AG04449 (cell line): Measurements from ENCODE around the gene SLC7A10.

Source experiments
- CTCF ChIA-PET: fragments of 350-600 bp; formaldehyde crosslinking; extraction: SDS; loops from one replicate; lab custom pipeline; 2021; ENCODE audit warnings: antibody characterized with exemption; lab: Yijun Ruan, JAX
- POLR2A ChIA-PET: fragments of 400-600, 350-600 bp; formaldehyde crosslinking; extraction: SDS; loops from one replicate; lab custom pipeline; 2020; ENCODE audit warnings: antibody characterized with exemption, inconsistent platforms; lab: Yijun Ruan, JAX
- DNase-seq: peaks from one replicate; pipeline ENCODE4 v3.0.0-alpha.2; 2010; ENCODE audit warnings: low read depth, low spot score
- H3K4me3 ChIP-seq: 2 replicates; pipeline ENCODE4 v1.5.1; 2011; ENCODE audit warnings: low read depth, mild to moderate bottlenecking, control low read depth, low read length
- CTCF ChIP-seq: IDR thresholded peaks from one replicate; pipeline ENCODE4 v1.5.1; 2011; ENCODE audit warnings: mild to moderate bottlenecking, moderate library complexity, low read length, control low read depth, inconsistent platforms; ENCODE audit not compliant: insufficient read depth; ENCODE audit errors: missing control alignments

Gene SLC7A10

GRCh38 chr19:33236696-33237390, 11.2 kb upstream of the SLC7A10 start:
- H3K4me3 ChIP-seq, result no peak overlapping the region
- ChIA-PET CTCF (interaction anchor here (0.7 to 11.3 kb wide), 12 partner anchors 10 to 534 kb away, joined by 3 to 406 read pairs (median 10); partner anchors contain the start of gene SLC7A10), POLR2A (no interaction called here)
- DNase-seq, result no peak
- TF ChIP-seq CTCF, result no peak

- TF ChIP-seq CTCF, result no peak
- CTCF ChIA-PET, result interaction anchor here (0.6 to 11.3 kb wide), 23 partner anchors 8 to 571 kb away, joined by 3 to 406 read pairs (median 4); partner anchors contain the start of gene SLC7A10
- no peak overlapping the region for H3K4me3 ChIP-seq
- no peak for DNase-seq
- POLR2A ChIA-PET, result no interaction called here
Observed at GRCh38 chr19:33235996-33236350, 10.3 kb upstream of the SLC7A10 start.

- CTCF ChIA-PET, result interaction anchor here (0.6 to 11.3 kb wide), 34 partner anchors 8 to 633 kb away, joined by 3 to 406 read pairs (median 4); partner anchors contain the start of genes CEBPA and SLC7A10
- POLR2A ChIA-PET, result no interaction called here
- TF ChIP-seq CTCF, result peak; percentile 93
- no peak overlapping the region for H3K4me3 ChIP-seq
- DNase-seq, result no peak
Observed at GRCh38 chr19:33235269-33235995, 9.8 kb upstream of the SLC7A10 start.

GRCh38 chr19:33234736-33235135, 9.1 kb upstream of the SLC7A10 start:
- no peak overlapping the region for H3K4me3 ChIP-seq
- no peak for TF ChIP-seq CTCF
- POLR2A ChIA-PET, result no interaction called here
- no peak for DNase-seq
- CTCF ChIA-PET, result interaction anchor here (0.7 to 11.3 kb wide), 27 partner anchors 9 to 544 kb away, joined by 3 to 406 read pairs (median 4); partner anchors contain the start of genes CEBPA and SLC7A10

- no peak for TF ChIP-seq CTCF
- CTCF ChIA-PET, result interaction anchor here (0.7 to 11.3 kb wide), 8 partner anchors 10 to 535 kb away, joined by 3 to 406 read pairs (median 9); partner anchors contain the start of gene SLC7A10
- POLR2A ChIA-PET, result no interaction called here
- no peak overlapping the region for H3K4me3 ChIP-seq
- no peak for DNase-seq
Observed at GRCh38 chr19:33234092-33234491, 8.4 kb upstream of the SLC7A10 start.
